ENCODE measurements around the gene PDE6D. TPM values are rescaled to one million over a fixed set of nuclear protein-coding genes. Genes with fewer than 3 reads are reported as not detected.
A peak's percentile ranks its signal among the peaks of the same experiment; 100 is the strongest.

Gene PDE6D
- total and polyA plus RNA-seq, 2 of the 13 experiments (the other 11 are each of a cell fraction or from before 2014, with no cell fraction given): 14.1 to 23.2 TPM

GRCh38 chr2:231706731-231707624, 74.1 kb downstream of the PDE6D start (continued):
- no peak for TF ChIP-seq AKNA (CRISPR knock-in tag; IDR thresholded peaks at IDR 0.05; ENCODE audit: borderline replicate concordance)
- TF ChIP-seq STAT5B (CRISPR knock-in tag; IDR thresholded peaks at IDR 0.05): no peak
- TF ChIP-seq ZNF543 (CRISPR knock-in tag; IDR thresholded peaks at IDR 0.05): no peak
- TF ChIP-seq ISL2 (CRISPR knock-in tag; IDR thresholded peaks at IDR 0.05): peak; percentile 35; the same call in 1 of the 2 replicates
- peak; percentile 95 for TF ChIP-seq PBX2 (CRISPR knock-in tag; IDR thresholded peaks at IDR 0.05)
- TF ChIP-seq ZNF275 (CRISPR knock-in tag; IDR thresholded peaks at IDR 0.05; ENCODE audit: borderline replicate concordance): peak; percentile 66; the same call in 1 of the 2 replicates
- peak; percentile 63; the same call in 1 of the 2 replicates for TF ChIP-seq ZBTB34 (CRISPR knock-in tag; IDR thresholded peaks at IDR 0.05)
- TF ChIP-seq ZBTB43 (CRISPR knock-in tag; conservative IDR thresholded peaks at IDR 0.05): no peak
- TF ChIP-seq NCOR1 (IDR thresholded peaks at IDR 0.05; ENCODE audit: borderline replicate concordance, low read length): 0 out of 2 replicates have a peak, but pooled peaks have one; percentile 18
- no peak for TF ChIP-seq TEAD2 (CRISPR knock-in tag; IDR thresholded peaks at IDR 0.05)
- TF ChIP-seq ZNF839 (CRISPR knock-in tag; IDR thresholded peaks at IDR 0.05; ENCODE audit: borderline replicate concordance): 0 out of 2 replicates have a peak, but pooled peaks have one; percentile 8
- TF ChIP-seq CBX5 (CRISPR knock-in tag; IDR thresholded peaks at IDR 0.05; ENCODE audit: borderline replicate concordance): peak; percentile 38; the same call in 1 of the 2 replicates
- TF ChIP-seq KLF11 (CRISPR knock-in tag; IDR thresholded peaks at IDR 0.05): no peak; the same call in 1 of the 2 replicates
- no peak for TF ChIP-seq ZKSCAN5 (CRISPR knock-in tag; IDR thresholded peaks at IDR 0.05)
- no peak for TF ChIP-seq SNRNP70 (IDR thresholded peaks at IDR 0.05; ENCODE audit: low read depth, low read length)
- TF ChIP-seq CC2D1A (CRISPR knock-in tag; IDR thresholded peaks at IDR 0.05): no peak
- TF ChIP-seq MEF2D (CRISPR knock-in tag; IDR thresholded peaks at IDR 0.05): peak; percentile 75; the same call in 1 of the 2 replicates
- no peak for TF ChIP-seq DNMT3B (CRISPR knock-in tag; conservative IDR thresholded peaks at IDR 0.05)
- TF ChIP-seq ZNF292 (CRISPR knock-in tag; IDR thresholded peaks at IDR 0.05; ENCODE audit: borderline replicate concordance, low read depth): no peak
